IPS DF 6.9 (cell line): Measurements from ENCODE around the gene MARCKSL1.

Experiments used
- DNase-seq: peaks from one replicate; pipeline ENCODE4 v3.0.0-alpha.2; 2013; ENCODE audit warnings: low read depth, low spot score
- H3K27ac ChIP-seq: one replicate; pipeline ENCODE4 v1.5.1; 2013; ENCODE audit warnings: low read length, control low read depth
- H3K27me3 ChIP-seq: 2 replicates; pipeline ENCODE4 v1.6.1; 2013; ENCODE audit warnings: mild to moderate bottlenecking, low read length; ENCODE audit not compliant: control insufficient read depth, insufficient read depth
- H3K36me3 ChIP-seq: 2 replicates; pipeline ENCODE4 v1.6.1; 2013; ENCODE audit warnings: low read length; ENCODE audit not compliant: control insufficient read depth, insufficient read depth
- H3K4me1 ChIP-seq: 2 replicates; pipeline ENCODE4 v1.6.1; 2013; ENCODE audit warnings: low read length; ENCODE audit not compliant: control insufficient read depth, insufficient read depth
- H3K4me3 ChIP-seq: 2 replicates; pipeline ENCODE4 v1.5.1; 2013; ENCODE audit warnings: mild to moderate bottlenecking, low read length
- H3K9me3 ChIP-seq: 2 replicates; pipeline ENCODE4 v1.6.1; 2013; ENCODE audit warnings: low read length, inconsistent platforms; ENCODE audit not compliant: control insufficient read depth, insufficient read depth
- WGBS: extraction: QIAGEN DNeasy Blood & Tissue Kit; methylation state at CpG from one replicate; pipeline ENCODE4 v1.1.7; 2013; ENCODE audit warnings: mixed read lengths, missing lambda C conversion rate; ENCODE audit not compliant: insufficient read length, insufficient coverage; 5-methylcytosine and 5-hydroxymethylcytosine counted together

Gene MARCKSL1, protein sequence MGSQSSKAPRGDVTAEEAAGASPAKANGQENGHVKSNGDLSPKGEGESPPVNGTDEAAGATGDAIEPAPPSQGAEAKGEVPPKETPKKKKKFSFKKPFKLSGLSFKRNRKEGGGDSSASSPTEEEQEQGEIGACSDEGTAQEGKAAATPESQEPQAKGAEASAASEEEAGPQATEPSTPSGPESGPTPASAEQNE

DNA sequence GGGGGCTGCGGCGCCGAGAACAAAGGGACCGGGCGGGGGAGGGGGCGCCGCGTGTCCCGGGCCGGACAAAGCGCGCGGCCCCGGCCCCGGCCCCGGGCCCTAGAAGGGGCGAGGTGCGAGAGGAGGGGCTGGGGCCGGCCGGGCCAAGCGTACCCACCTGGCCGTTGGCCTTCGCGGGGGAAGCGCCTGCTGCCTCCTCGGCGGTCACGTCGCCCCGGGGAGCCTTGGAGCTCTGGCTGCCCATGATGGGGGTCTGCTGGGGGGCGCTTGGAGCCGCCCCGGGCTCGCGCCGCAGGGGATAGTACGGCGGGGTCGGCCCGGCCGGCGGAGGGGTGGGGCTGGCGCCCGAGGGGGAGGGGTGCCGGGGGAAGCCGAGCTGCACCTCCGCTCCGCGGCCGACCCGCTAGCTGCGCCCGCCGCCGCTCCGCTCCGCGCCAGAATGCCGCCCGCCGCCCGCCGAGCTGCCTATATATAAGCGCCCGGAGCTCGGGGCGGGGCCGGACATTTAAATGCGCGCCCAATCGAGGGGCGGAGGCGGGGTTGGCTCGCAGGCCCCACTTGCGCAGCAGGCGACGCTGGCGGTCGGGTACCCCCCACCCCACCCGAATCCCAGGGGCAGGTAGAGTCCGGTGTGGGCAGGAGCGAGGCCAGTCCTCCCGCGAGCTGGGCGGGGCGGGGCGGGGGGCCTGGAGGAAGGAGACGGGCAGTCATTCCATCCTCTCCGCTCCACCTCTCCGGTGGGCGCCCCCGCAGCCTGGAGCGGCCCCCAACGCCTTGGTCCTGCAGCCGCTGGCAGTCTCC lies at the start of gene MARCKSL1:
Gene MARCKSL1 (minus strand): TSS at position 444 of the 801 bp plus-strand sequence. CDS start 200 bp downstream, at position 244.
- H3K4me3 ChIP-seq: peak within 1 kb of the TSS; percentile 98
- H3K9me3 ChIP-seq: no peaks in the 10 kb centered on the region
- H3K27me3 ChIP-seq: no peaks in the 10 kb centered on the region
- WGBS: no CpG with 5 or more reads among the region's 95 CpGs
- H3K4me1 ChIP-seq: peaks cover 11% of the 10 kb centered on the region
- H3K27ac ChIP-seq: no peak within 1 kb of the TSS
- H3K36me3 ChIP-seq: peaks cover 12% of the 10 kb centered on the region; the same call in 1 of the 2 replicates
- no peak for DNase-seq

DNA sequence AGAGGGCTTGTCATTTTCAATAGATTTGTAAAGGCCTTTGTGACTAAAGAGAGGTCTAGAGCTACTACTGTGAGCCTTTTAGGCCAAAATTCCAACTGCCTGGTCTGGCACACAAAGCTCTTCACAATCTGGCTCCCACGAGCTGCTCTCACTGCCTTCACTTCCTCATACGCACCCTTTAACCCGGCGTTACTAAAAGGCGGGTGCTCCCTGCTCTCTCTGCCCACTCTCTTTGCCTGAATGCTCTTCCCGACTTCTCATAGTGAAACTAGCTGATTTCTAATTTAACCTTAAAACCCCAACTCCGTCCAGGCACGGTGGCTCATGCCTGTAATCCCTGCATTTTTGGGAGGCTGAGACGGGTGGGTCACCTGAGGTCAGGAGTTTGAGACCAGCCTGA lies 44.0 kb upstream of the MARCKSL1 start:
- Histone ChIP-seq H3K27me3 (no peaks in the 10 kb centered on the region), H3K4me1 (no peaks in the 10 kb centered on the region), H3K4me3 (no peak overlapping the region), H3K36me3 (peaks cover 29% of the 10 kb centered on the region), H3K9me3 (no peaks in the 10 kb centered on the region), H3K27ac (no peak overlapping the region)
- DNase-seq: no peak
- no CpG with 5 or more reads among the region's 9 CpGs for WGBS

DNA sequence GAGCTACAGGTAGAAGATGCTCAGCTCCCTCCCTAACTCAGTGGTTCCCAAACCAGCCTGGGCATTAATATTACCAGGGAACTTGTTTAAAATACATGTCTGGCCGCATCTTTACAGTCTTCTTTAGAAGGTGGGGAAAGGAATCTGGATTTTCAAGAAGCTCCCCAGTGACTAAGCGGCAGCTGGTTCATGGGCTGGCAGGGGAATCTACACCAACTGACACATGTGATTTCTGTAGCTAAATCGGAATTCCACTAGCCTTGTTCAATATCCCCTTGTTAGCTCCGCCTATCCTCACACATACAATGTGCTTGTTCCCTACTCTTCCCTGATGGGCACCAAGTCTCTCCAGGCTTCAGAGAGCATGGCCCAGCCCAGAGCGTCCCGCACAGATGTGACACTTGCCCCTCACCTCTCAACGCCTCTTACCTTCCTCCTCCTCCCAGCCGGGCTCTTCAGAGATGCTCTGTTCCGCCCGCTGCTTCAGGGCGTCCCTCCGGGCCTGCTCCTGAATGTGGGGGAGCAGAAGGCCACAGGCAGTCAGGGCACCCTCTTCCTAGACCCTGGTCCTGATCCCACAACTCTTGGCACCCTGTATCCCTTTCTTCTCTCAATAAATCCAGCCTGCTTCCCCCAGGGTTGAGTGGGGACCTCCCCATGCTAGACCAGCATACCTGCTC lies 41.6 kb upstream of the MARCKSL1 start:
- no peak overlapping the region for H3K27ac ChIP-seq
- peaks cover 33% of the 10 kb centered on the region for H3K36me3 ChIP-seq
- no CpG with 5 or more reads among the region's 12 CpGs for WGBS
- H3K27me3 ChIP-seq: no peaks in the 10 kb centered on the region
- DNase-seq: no peak
- H3K4me3 ChIP-seq: no peak overlapping the region
- H3K9me3 ChIP-seq: no peaks in the 10 kb centered on the region
- no peaks in the 10 kb centered on the region for H3K4me1 ChIP-seq

DNA sequence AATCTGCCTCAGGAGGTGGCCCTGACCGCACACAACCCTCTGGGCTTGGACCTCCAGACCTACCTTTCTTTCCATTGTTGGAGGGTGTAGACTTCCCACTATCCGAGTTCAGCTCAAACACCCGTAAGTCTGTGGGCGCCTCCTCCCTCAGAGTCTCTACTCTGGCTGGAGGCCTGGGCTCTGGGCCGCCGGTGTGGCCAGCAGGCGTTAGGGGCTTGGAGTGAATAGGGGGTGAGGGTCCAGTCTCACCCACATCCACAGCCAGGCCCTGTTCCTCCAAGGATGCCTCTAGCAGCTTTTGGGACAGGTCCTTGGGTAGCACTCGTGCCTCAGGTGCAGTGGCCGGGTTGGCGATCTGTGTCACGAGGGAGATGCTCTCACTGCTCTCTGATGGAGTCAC lies 40.2 kb upstream of the MARCKSL1 start:
- no peak for DNase-seq
- Histone ChIP-seq H3K36me3 (peaks cover 31% of the 10 kb centered on the region), H3K27ac (no peak overlapping the region), H3K27me3 (no peaks in the 10 kb centered on the region), H3K4me3 (no peak overlapping the region), H3K4me1 (no peaks in the 10 kb centered on the region), H3K9me3 (no peaks in the 10 kb centered on the region)
- WGBS: no CpG with 5 or more reads among the region's 11 CpGs

DNA sequence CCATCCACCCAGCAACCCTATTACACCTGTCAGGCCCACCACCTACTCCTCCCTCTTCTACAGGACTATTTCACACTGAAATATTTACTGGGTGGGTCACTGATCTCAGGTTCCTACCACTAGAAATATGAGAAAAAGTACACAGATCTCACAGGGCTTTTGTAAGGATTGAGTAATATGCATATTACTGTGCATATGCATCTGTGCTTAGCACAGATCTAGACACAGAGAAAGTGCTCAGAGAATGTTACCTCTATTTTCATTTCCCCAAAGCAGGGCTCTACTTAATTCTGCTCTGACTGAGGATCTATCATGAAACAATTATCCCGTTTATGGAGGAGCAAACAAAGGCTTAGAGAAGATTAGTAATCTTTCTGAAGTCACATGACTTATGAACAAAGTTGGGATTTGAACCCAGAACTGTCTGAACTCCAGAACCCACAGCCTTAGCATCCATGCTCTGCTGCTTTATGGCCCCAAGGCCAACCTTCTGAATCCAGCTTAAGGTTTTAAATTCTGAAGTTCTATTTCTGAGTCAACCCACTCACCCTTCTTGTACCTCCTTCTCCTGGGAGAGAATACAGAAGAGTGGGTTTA lies 38.1 kb upstream of the MARCKSL1 start:
- Histone ChIP-seq H3K4me1 (no peaks in the 10 kb centered on the region), H3K27me3 (no peaks in the 10 kb centered on the region), H3K36me3 (peaks cover 31% of the 10 kb centered on the region), H3K4me3 (no peak overlapping the region), H3K27ac (no peak overlapping the region), H3K9me3 (no peaks in the 10 kb centered on the region)
- no CpG with 5 or more reads among the region's 1 CpG for WGBS
- no peak for DNase-seq

DNA sequence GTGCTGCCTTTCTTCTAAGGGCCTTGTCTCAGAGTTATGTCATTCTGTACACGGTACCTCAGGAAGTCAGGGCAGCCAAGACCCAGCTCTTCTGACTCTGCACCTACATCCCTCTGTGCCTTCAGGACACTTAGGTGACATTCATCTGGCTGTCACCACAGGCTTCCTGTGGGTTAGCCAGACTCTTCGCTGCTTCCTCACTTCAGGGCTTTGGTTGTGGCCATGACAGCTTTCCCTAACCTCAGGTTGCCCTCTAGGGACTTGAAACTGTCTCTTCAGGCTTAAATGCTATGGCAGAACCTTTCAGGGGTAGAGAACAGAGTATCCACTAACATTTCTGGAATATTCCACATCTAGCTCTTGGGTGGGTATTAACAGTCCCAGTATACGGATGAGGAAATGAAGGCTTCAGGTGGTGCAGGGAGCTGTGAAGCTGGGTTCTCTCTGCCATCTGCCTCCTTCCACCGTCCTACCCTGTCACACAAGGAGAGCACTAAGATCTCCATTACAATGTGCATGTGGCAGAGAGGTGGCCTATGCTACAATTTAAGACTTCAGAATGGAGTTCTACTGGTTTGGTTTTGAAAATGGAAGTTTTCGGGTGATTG lies 36.2 kb upstream of the MARCKSL1 start:
- Histone ChIP-seq H3K4me3 (no peak overlapping the region), H3K36me3 (peaks cover 21% of the 10 kb centered on the region), H3K27me3 (no peaks in the 10 kb centered on the region), H3K27ac (no peak overlapping the region), H3K9me3 (no peaks in the 10 kb centered on the region), H3K4me1 (no peaks in the 10 kb centered on the region)
- no CpG with 5 or more reads among the region's 5 CpGs for WGBS
- DNase-seq: no peak

DNA sequence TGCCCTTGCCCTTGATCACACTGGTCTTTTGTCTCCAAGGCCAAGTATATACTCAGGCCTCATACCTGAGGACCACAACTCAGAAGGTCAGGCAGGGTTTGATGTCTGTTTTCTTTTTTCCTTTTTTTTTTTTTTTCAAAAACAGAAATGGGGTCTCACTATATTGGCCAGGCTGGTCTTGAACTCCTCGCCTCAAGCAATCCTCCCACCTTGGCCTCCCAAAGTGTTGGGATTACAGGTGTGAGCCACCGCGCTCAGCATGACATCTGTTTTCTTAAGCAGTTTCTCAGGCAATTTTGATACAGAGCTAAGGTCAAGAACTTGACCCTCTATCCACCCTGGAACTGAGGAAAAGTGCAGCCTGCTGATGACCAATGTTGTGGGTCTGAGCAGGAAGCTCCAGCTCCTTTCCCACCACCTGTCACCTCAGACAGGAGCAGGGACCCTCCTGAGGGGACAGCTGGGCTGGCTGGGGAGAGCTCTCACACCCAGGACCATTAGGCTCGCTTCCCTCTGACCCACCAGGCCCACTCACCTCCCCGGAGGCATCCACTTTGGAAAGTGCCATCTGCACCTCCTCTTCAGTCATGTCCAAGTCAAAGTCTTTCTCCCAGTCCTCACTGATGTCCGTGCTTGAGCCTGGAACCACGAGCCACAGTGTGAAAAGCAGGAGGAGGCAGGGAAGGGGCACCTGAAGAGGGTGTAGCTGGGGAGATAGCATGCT lies 32.0 kb upstream of the MARCKSL1 start:
- no peak for DNase-seq
- H3K27me3 ChIP-seq: no peaks in the 10 kb centered on the region
- H3K4me3 ChIP-seq: no peak overlapping the region
- H3K27ac ChIP-seq: no peak overlapping the region
- no peaks in the 10 kb centered on the region for H3K9me3 ChIP-seq
- H3K4me1 ChIP-seq: no peaks in the 10 kb centered on the region
- WGBS: no CpG with 5 or more reads among the region's 7 CpGs
- H3K36me3 ChIP-seq: peaks cover 19% of the 10 kb centered on the region

DNA sequence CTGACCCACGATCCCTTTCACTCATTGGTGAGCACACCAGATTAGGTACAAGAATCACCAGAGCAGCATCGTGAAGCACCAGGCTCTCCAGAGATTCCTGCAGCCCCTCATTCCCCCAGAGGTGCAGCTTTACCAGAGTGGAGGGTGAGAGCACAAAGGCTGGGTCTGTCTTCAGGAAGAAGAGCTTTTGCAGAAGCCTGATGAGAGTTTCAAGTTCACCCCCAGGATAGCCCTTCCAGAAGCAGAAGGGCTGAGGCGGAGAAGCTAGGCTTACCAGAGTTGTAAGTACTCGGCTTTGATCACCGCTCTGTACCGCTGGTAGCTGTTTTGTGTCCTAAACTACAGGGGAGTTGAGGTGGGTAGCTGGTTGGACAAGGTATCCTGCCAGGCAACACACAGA lies 29.4 kb upstream of the MARCKSL1 start:
- Histone ChIP-seq H3K4me3 (no peak overlapping the region), H3K36me3 (peaks cover 19% of the 10 kb centered on the region), H3K27ac (no peak overlapping the region), H3K27me3 (peaks cover 3% of the 10 kb centered on the region; the same call in 1 of the 2 replicates), H3K4me1 (peaks cover 3% of the 10 kb centered on the region), H3K9me3 (no peaks in the 10 kb centered on the region)
- no peak for DNase-seq
- no CpG with 5 or more reads among the region's 6 CpGs for WGBS

DNA sequence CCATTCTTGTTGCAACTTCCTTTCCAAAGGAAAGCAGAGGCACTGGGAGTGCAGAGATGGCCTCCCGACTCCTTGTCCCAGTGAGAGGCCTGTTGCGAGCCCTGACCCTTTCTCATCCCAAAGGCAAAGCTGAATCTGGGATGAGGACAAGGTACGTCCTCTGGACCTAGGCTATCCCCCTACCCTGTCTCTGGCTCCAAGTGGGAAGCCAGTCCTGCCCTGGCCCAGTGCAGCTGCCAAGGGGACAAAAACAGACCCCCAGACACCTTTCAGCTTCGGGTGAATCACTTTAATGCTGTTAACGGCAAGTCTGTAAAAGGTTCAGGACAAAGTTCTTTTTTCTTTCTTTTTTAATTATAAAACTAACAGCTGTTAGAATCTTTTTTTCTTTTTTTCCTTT lies 28.8 kb upstream of the MARCKSL1 start:
- Histone ChIP-seq H3K4me1 (peaks cover 3% of the 10 kb centered on the region), H3K27ac (no peak overlapping the region), H3K27me3 (peaks cover 3% of the 10 kb centered on the region; the same call in 1 of the 2 replicates), H3K4me3 (no peak overlapping the region), H3K36me3 (peaks cover 19% of the 10 kb centered on the region), H3K9me3 (no peaks in the 10 kb centered on the region)
- WGBS: no CpG with 5 or more reads among the region's 5 CpGs
- DNase-seq: no peak
